Placental pericyte (primary cell): ENCODE data around the gene ZNF416. TPM values are rescaled to one million over a fixed set of nuclear protein-coding genes. Genes with fewer than 3 reads are reported as not detected.

ENCODE experiments used
- total RNA-seq: library from RNA; depleted of rRNA; stranded (reverse); fragments of >200 nt; gene quantifications from 2 replicates; pipeline ENCODE4 v1.2.3, GENCODE V29; 2012

Gene ZNF416
- total RNA-seq, result 6.3 and 8.6 TPM in 2 replicates

GRCh38 chr19:57578487-57579205, at the start of gene ZNF416:
TSS of gene ZNF416 (minus strand) at chr19:57578911. CDS start at chr19:57578704, 207 bp downstream.

DNA sequence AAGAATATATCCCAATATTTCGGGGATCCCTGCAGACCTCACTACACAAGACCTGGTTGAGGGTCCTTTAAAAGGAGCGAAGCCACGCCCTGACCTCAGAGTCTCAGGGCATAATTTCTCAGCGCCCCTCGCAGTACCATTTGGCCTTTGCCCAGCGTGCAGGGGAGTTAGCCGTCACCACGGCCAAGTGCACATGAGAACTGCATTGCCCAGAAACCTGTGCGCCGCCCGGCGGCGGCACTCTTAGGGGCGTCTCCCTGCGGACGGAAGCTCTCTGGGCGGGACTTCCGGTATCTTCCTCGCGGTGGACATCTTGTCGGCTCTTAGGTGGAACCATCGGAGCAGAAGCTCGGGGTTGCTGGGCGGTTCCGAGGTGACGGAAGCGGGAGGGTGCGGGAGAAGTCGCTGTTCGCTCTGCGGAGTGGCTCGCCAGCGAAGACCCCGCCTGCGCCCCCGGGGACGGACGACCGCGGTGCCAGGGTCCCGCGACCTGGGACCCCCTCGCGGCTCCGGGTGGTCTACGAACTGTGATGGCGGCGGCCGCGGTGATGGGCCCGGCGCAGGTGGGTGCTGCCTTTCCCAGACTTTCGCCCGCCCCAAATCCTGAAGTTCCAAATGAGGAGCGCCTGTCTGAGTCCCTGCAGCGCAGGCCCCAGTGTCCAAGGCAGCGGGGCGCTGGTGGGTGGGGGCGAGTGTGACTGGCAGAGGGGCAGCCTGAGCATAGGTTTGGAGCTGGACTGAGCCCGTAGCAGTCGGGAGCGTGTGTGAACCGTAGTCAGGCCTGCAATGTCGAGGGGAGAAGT, 35.4 kb upstream of the ZNF416 start, which contains the start of gene ZNF134:
Gene ZNF134, plus strand, starts transcription at position 302 of the 803 bp plus-strand sequence. CDS start 5,227 bp downstream, outside the sequence.

GRCh38 chr19:57599761-57600383, 21.2 kb upstream of the ZNF416 start, which contains the start of gene ZNF530:
TSS of gene ZNF530 (plus strand) at chr19:57599885. CDS start at chr19:57604346, 4,461 bp downstream.

DNA sequence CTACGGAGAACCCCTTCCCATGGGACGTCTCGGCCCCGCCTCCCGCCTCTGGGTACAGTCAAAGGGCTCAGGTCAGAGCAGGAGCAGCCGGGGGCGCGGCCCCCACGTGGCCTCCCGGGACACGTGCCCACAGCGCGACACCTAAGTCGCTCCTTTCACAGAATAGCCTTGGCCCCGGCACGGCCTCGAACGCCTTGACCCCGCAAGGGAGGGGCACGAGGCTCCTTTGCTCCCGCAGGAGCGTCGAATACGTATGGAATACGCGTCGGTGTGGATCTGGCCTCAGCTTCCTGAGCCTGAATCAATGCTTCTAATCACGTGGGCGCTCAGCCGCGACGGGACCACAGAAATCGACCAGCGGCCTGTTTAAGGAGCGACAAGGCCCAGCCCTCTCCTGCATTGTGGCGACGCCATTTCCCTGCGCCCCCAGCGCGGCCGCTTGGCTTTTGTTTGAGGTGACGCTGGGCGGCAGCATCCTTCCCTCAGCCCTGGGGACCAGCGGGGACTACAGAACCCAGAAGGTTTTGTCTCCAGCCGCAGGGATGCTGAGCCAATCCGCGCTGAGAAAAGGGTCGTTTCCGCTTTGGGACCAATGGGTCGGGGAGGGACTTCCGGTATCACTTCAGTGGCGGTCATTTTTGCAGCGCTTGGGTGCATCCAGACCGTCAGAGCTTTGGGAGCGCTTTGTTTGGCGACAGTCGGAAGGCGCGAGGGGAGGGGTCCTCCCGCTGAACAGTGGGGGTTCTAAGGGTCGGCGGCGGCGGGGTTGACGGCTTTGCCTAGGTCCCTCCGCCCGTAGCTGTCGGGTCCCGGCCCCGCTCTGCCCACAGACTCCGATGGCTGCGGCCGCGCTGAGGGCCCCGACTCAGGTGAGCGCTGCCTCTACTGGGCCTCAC, 5.1 kb upstream of the ZNF416 start, which contains the start of gene ZIK1:
Gene ZIK1, plus strand, starts transcription at position 625 of the 896 bp plus-strand sequence. Its CDS starts 212 bp downstream, at position 837.

DNA sequence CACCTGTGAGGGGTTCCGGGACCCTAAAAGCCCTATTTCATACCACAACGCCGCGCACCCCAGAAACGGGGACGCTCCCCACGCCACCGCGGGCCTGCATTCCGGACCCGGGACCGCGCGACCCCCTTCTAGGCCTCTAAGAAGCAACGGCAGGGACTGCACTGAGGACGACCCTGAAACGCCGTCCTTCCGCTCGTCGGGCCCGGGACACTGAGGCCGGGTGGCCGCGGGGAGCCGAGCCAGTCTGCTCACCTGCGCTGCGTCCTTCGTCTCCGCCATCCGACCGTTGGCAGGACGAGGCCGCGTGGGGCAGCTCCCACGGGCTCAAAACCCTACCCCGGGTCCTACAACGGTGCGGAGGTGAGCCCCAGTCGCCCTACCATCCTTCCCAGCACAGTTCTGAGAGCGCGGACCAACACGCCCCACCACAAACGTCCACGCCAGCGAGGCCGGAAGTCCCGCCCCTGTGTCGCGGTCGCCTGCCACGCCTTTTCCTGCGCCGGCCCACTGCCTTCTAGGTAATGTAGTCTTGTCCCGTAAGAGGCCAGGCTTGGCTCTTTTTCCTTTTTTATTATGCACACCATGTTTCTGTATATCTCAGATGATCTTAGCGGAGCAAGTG, 19.2 kb downstream of the ZNF416 start, which contains the start of gene ZNF550:
Gene ZNF550, minus strand, starts transcription at position 460 of the 622 bp plus-strand sequence. Its CDS starts 181 bp downstream, at position 279.

GRCh38 chr19:57527136-57527881, 51.4 kb downstream of the ZNF416 start, which contains the start of gene ZNF549:
TSS of gene ZNF549 (plus strand) at chr19:57527356. CDS start at chr19:57527574, 218 bp downstream.

Other genes starting within 250 kb of the ZNF416 start
- gene ZNF304, start 227.6 kb downstream of the ZNF416 start, total RNA-seq, result 7.9 and 10.9 TPM in 2 replicates
- 10.2 and 11.2 TPM in 2 replicates for gene TRAPPC2B, start 215.4 kb downstream of the ZNF416 start, total RNA-seq
- 3.6 and 5.3 TPM in 2 replicates for gene ZNF547, start 215.4 kb downstream of the ZNF416 start, total RNA-seq
- gene ZNF548, start 189.1 kb downstream of the ZNF416 start, total RNA-seq, result 16.6 and 19.7 TPM in 2 replicates
- gene ZNF17, start 167.8 kb downstream of the ZNF416 start, total RNA-seq, result 8.3 and 14.0 TPM in 2 replicates
- 7.4 and 12.5 TPM in 2 replicates for gene ZNF749, start 143.6 kb downstream of the ZNF416 start, total RNA-seq
- gene VN1R1, start 121.8 kb downstream of the ZNF416 start, total RNA-seq, result 0.22 and 0.86 TPM in 2 replicates
- gene ZNF772, start 101.3 kb downstream of the ZNF416 start, total RNA-seq, result 13.1 and 16.8 TPM in 2 replicates
- gene ZNF419, start 91.2 kb downstream of the ZNF416 start, total RNA-seq, result 7.9 and 13.0 TPM in 2 replicates
- gene ZNF773, start 79.0 kb downstream of the ZNF416 start, total RNA-seq, result 15.2 and 32.8 TPM in 2 replicates
- gene ZNF549, start 51.6 kb downstream of the ZNF416 start, total RNA-seq, result 3.9 and 6.9 TPM in 2 replicates
- 8.4 and 9.6 TPM in 2 replicates for gene ZNF550, start 19.0 kb downstream of the ZNF416 start, total RNA-seq
- gene ZIK1, start 5.2 kb upstream of the ZNF416 start, total RNA-seq, result 3.5 and 15.3 TPM in 2 replicates
- 2.2 and 11.0 TPM in 2 replicates for gene ZNF530, start 21.0 kb upstream of the ZNF416 start, total RNA-seq
- 29.1 and 32.1 TPM in 2 replicates for gene ZNF134, start 35.3 kb upstream of the ZNF416 start, total RNA-seq
- 11.2 and 11.6 TPM in 2 replicates for gene ZNF211, start 54.3 kb upstream of the ZNF416 start, total RNA-seq
- 0.22 TPM in 1 of 2 replicates, not detected in the other for gene ZSCAN4, start 90.0 kb upstream of the ZNF416 start, total RNA-seq
- gene ZNF551, start 103.1 kb upstream of the ZNF416 start, total RNA-seq, result 5.7 and 12.2 TPM in 2 replicates
- 2.3 and 3.3 TPM in 2 replicates for gene ZNF154, start 130.3 kb upstream of the ZNF416 start, total RNA-seq
- 6.1 and 7.4 TPM in 2 replicates for gene ZNF671, start 148.7 kb upstream of the ZNF416 start, total RNA-seq
- gene ZNF776, start 167.9 kb upstream of the ZNF416 start, total RNA-seq, result 10.1 and 13.2 TPM in 2 replicates
- gene ZNF586, start 190.8 kb upstream of the ZNF416 start, total RNA-seq, result 12.5 and 12.9 TPM in 2 replicates
- gene ZNF552, start 236.0 kb upstream of the ZNF416 start, total RNA-seq, result 6.6 and 7.2 TPM in 2 replicates